K562 (cell line): ENCODE results near the gene POMT1. TPM values are rescaled to one million over a fixed set of nuclear protein-coding genes. Genes with fewer than 3 reads are reported as not detected.

Experiments
- EGR1 ChIP-seq: fragments of 450-650 bp; conservative IDR thresholded peaks from 2 replicates; pipeline ENCODE4 v1.6.1; 2017; ENCODE audit warnings: mild to moderate bottlenecking
- ELF4 ChIP-seq: fragments of 450-650 bp; formaldehyde crosslinking; IDR thresholded peaks from 2 replicates; pipeline ENCODE4 v1.4.0; 2022; ENCODE audit warnings: missing genetic modification characterization
- GABPB1 ChIP-seq: sonication (generic); formaldehyde crosslinking; IDR thresholded peaks from 2 replicates; pipeline ENCODE4 v1.8.0; 2022; ENCODE audit warnings: mild to moderate bottlenecking, missing genetic modification reagents
- MGA ChIP-seq: fragments of 450-650 bp; IDR thresholded peaks from 2 replicates; pipeline ENCODE4 v1.6.1; 2016; ENCODE audit warnings: mild to moderate bottlenecking, moderate library complexity
- NR2C2 ChIP-seq, 2 experiments: fragments of 200-800 bp in 1 of 2; sonication (Bioruptor generic) in 1 of 2; sonication (generic) in 1 of 2; formaldehyde crosslinking in 1 of 2; IDR thresholded peaks; 2 replicates each; pipeline versions ENCODE4 v1.6.1 to v1.8.0; 2016 to 2022; ENCODE audit warnings: mild to moderate bottlenecking in 1 of 2, missing compliant biosample characterization in 1 of 2, missing genetic modification characterization in 1 of 2, missing genetic modification reagents in 1 of 2
- REST ChIP-seq, 2 experiments: fragments of 450-650 bp; formaldehyde crosslinking in 1 of 2; IDR thresholded peaks; 2 replicates each; pipeline versions ENCODE4 v1.4.0 to v1.6.1; 2014 to 2020; ENCODE audit warnings: mild to moderate bottlenecking in 2 of 2, borderline replicate concordance in 1 of 2, low read depth in 1 of 2
- polyA plus RNA-seq, 8 experiments: library from polyadenylated mRNA; depleted of rRNA in 4 of 8; stranded (reverse) in 5 of 8; unstranded in 3 of 8; fragments of >200 nt; fragmentation: Nextera tagmentation in 2 of 8; fragmentation: Illumina TruSeq in 1 of 8; extraction: Ambion mirVana in 2 of 8; extraction: Trizol in 1 of 8; gene quantifications; 2 replicates each; pipeline versions ENCODE4 v1.2.1 to v1.2.3, GENCODE V29; 2011 to 2014; ENCODE audit warnings: inconsistent platforms in 1 of 8, missing spikeins in 1 of 8
- total RNA-seq, 7 experiments: library from RNA; depleted of rRNA in 6 of 7; stranded (reverse); fragments of >200 nt in 6 of 7; fragmentation: Illumina TruSeq in 2 of 7; extraction: Trizol in 2 of 7; gene quantifications; 2 replicates each; pipeline versions ENCODE4 v1.2.1 to v1.2.3, GENCODE V29; 2011 to 2021; ENCODE audit warnings: low replicate concordance in 1 of 7

The POMT1 gene
- total and polyA plus RNA-seq, 9 of the 15 experiments (the other 6 are each of a cell fraction or from before 2014, with no cell fraction given), result 1.8 to 23.5 (median 14.6) TPM

- TF ChIP-seq NR2C2 (CRISPR knock-in tag; IDR thresholded peaks at IDR 0.05) (no peak), NR2C2 (tag; IDR thresholded peaks at IDR 0.05) (peak; percentile 65; the same call in 1 of the 2 replicates), REST (IDR thresholded peaks at IDR 0.05; ENCODE audit: borderline replicate concordance) (peak; percentile 99), REST (CRISPR knock-in tag; IDR thresholded peaks at IDR 0.05; ENCODE audit: low read depth) (no peak), EGR1 (peak; percentile 85), MGA (peak; percentile 80; the same call in 1 of the 2 replicates), GABPB1 (peak; percentile 75), ELF4 (CRISPR knock-in tag) (no peak)
Measured at GRCh38 chr9:131502781-131503625, at the start of gene POMT1 (continued).
